HepG2 (cell line): ENCODE data around the gene PRICKLE3. TPM values are rescaled to one million over a fixed set of nuclear protein-coding genes. Genes with fewer than 3 reads are reported as not detected.

Experiments used
- AHR ChIP-seq: IDR thresholded peaks from 2 replicates; pipeline ENCODE4 v1.6.1; 2018; ENCODE audit warnings: missing genetic modification reagents, missing compliant biosample characterization
- HDAC1 ChIP-seq: sonication (generic); formaldehyde crosslinking; IDR thresholded peaks from 2 replicates; pipeline ENCODE4 v1.5.1; 2020; ENCODE audit warnings: mild to moderate bottlenecking, missing genetic modification reagents
- LRRFIP1 ChIP-seq: sonication (generic); formaldehyde crosslinking; conservative IDR thresholded peaks from 2 replicates; pipeline ENCODE4 v1.4.0; 2020; ENCODE audit warnings: missing genetic modification reagents
- SRSF4 ChIP-seq: fragments of 200-400 bp; formaldehyde crosslinking; IDR thresholded peaks from one replicate; pipeline ENCODE4 v1.6.1; 2018; ENCODE audit warnings: mild to moderate bottlenecking, low read depth, low read length, moderate library complexity; ENCODE audit not compliant: poor library complexity, severe bottlenecking
- THRA ChIP-seq: sonication (generic); formaldehyde crosslinking; IDR thresholded peaks from 2 replicates; pipeline ENCODE4 v1.4.0; 2020; ENCODE audit warnings: missing genetic modification reagents, borderline replicate concordance
- XBP1 ChIP-seq: sonication (generic); formaldehyde crosslinking; IDR thresholded peaks from 2 replicates; pipeline ENCODE4 v1.5.0; 2020; ENCODE audit warnings: missing genetic modification reagents
- ZBTB44 ChIP-seq: sonication (generic); formaldehyde crosslinking; IDR thresholded peaks from 2 replicates; pipeline ENCODE4 v1.4.0; 2020; ENCODE audit warnings: missing genetic modification reagents
- ZFP1 ChIP-seq: IDR thresholded peaks from 2 replicates; pipeline ENCODE4 v1.6.1; 2016
- ZMYM2 ChIP-seq: sonication (generic); formaldehyde crosslinking; IDR thresholded peaks from 2 replicates; pipeline ENCODE4 v1.8.0; 2022; ENCODE audit warnings: mild to moderate bottlenecking, missing genetic modification reagents
- ZNF121 ChIP-seq: sonication (generic); formaldehyde crosslinking; IDR thresholded peaks from 2 replicates; pipeline ENCODE4 v1.5.0; 2020; ENCODE audit warnings: mild to moderate bottlenecking, missing genetic modification reagents
- ZNF142 ChIP-seq: sonication (generic); formaldehyde crosslinking; IDR thresholded peaks from 2 replicates; pipeline ENCODE4 v1.4.0; 2020; ENCODE audit warnings: missing genetic modification reagents
- ZNF230 ChIP-seq: sonication (generic); formaldehyde crosslinking; IDR thresholded peaks from 2 replicates; pipeline ENCODE4 v1.4.0; 2020; ENCODE audit warnings: mild to moderate bottlenecking, missing genetic modification reagents
- ZNF234 ChIP-seq: sonication (generic); formaldehyde crosslinking; conservative IDR thresholded peaks from 2 replicates; pipeline ENCODE4 v1.5.1; 2020; ENCODE audit warnings: mild to moderate bottlenecking, missing genetic modification reagents
- ZNF317 ChIP-seq: sonication (generic); formaldehyde crosslinking; IDR thresholded peaks from 2 replicates; pipeline ENCODE4 v1.5.0; 2020; ENCODE audit warnings: mild to moderate bottlenecking, missing genetic modification reagents
- ZNF496 ChIP-seq: sonication (generic); formaldehyde crosslinking; IDR thresholded peaks from 2 replicates; pipeline ENCODE4 v1.8.1; 2023; ENCODE audit warnings: mild to moderate bottlenecking, moderate library complexity, missing genetic modification reagents; ENCODE audit not compliant: insufficient replicate concordance
- ZNF614 ChIP-seq: IDR thresholded peaks from 2 replicates; pipeline ENCODE4 v1.6.1; 2018; ENCODE audit warnings: missing biosample characterization, missing genetic modification reagents, inconsistent platforms, borderline replicate concordance
- ZNF788 ChIP-seq: sonication (generic); formaldehyde crosslinking; IDR thresholded peaks from 2 replicates; pipeline ENCODE4 v1.5.0; 2020; ENCODE audit warnings: mild to moderate bottlenecking, missing genetic modification reagents, borderline replicate concordance
- ZNF883 ChIP-seq: sonication (generic); formaldehyde crosslinking; IDR thresholded peaks from 2 replicates; pipeline ENCODE4 v1.5.1; 2020; ENCODE audit warnings: mild to moderate bottlenecking, missing genetic modification reagents; ENCODE audit errors: not compliant biosample characterization
- polyA plus RNA-seq, 8 experiments: library from polyadenylated mRNA; depleted of rRNA in 3 of 8; stranded (reverse) in 7 of 8; unstranded in 1 of 8; fragments of >200 nt; fragmentation: Illumina TruSeq in 4 of 8; extraction: Trizol in 4 of 8; gene quantifications; 2 replicates each; pipeline versions ENCODE4 v1.2.1 to v1.2.3, GENCODE V29; 2011 to 2016; ENCODE audit warnings: low read depth in 4 of 8, missing spikeins in 1 of 8, mixed read lengths in 1 of 8; ENCODE audit not compliant: insufficient read depth in 1 of 8
- total RNA-seq, 5 experiments: library from RNA; depleted of rRNA; stranded (reverse); fragments of >200 nt; fragmentation: Illumina TruSeq; extraction: Trizol; gene quantifications; 2 replicates each; pipeline ENCODE4 v1.2.3, GENCODE V29; 2016; ENCODE audit warnings: low read depth in 1 of 5

Gene PRICKLE3
- total and polyA plus RNA-seq, 2 of the 13 experiments (the other 11 are each of a cell fraction or from before 2014, with no cell fraction given), result 2.6 TPM

GRCh38 chrX:49190821-49191573, 4.8 kb upstream of the PRICKLE3 start (continued):
- TF ChIP-seq ZNF496 (no peak), ZNF614 (no peak), ZMYM2 (CRISPR knock-in tag) (no peak; the same call in 1 of the 2 replicates), ZNF142 (CRISPR knock-in tag) (no peak), ZFP1 (CRISPR knock-in tag) (no peak), LRRFIP1 (CRISPR knock-in tag) (no peak), ZNF788 (CRISPR knock-in tag) (no peak), SRSF4 (no peak), ZNF230 (no peak), ZNF883 (CRISPR knock-in tag) (no peak), HDAC1 (CRISPR knock-in tag) (peak; percentile 41; the same call in 1 of the 2 replicates), ZNF121 (no peak), ZBTB44 (CRISPR knock-in tag) (no peak), ZNF234 (CRISPR knock-in tag) (no peak), AHR (CRISPR knock-in tag) (no peak), XBP1 (CRISPR knock-in tag) (no peak), ZNF317 (no peak), THRA (0 out of 2 replicates have a peak, but pooled peaks have one; percentile 3)
